ENCODE data around the gene CLPSL1. TPM values are rescaled to one million over a fixed set of nuclear protein-coding genes. Genes with fewer than 3 reads are reported as not detected.

CLPSL1 gene
- total RNA-seq, 4 donors from 2014 or later, result not detected

DNA sequence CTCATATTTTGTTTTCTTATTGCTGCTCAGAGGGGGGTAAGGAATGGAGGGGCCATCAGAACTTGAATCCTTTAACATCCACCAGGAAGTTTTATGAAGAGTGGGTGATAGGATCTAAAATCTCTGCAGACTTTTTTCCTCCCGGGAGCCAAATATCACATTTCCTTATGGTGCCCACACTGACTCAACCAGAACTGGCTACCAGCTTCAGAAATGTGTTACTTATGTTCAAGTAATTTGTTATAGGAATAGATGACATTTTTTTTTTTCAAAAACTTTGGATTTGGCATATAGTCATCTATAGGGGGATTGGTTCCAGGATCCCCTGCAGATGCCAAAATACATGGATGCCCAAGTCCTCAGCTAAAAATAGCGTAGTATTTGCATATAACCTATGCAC is 42.8 kb downstream of the CLPSL1 start:
- H3K36me3 ChIP-seq, result no peaks in the 10 kb centered on the region
- no peak for ATAC-seq
- peaks cover 12% of the 10 kb centered on the region for H3K27me3 ChIP-seq
- 83 to 89% methylated on average over 2 of the region's 2 CpGs for WGBS, 2 donors (ENCODE audit: low coverage in 1 of 2)
- no peaks in the 10 kb centered on the region for H3K9me3 ChIP-seq
- H3K4me1 ChIP-seq, result no peaks in the 10 kb centered on the region
- H3K4me3 ChIP-seq, result no peak overlapping the region
- no peak overlapping the region for H3K27ac ChIP-seq
- no peak for TF ChIP-seq EP300 (IDR thresholded peaks at IDR 0.05)
- TF ChIP-seq POLR2AphosphoS5 (IDR thresholded peaks at IDR 0.05), result no peak
- no peak for TF ChIP-seq POLR2A (IDR thresholded peaks at IDR 0.05)
- no peak for TF ChIP-seq CTCF (IDR thresholded peaks at IDR 0.05)

DNA sequence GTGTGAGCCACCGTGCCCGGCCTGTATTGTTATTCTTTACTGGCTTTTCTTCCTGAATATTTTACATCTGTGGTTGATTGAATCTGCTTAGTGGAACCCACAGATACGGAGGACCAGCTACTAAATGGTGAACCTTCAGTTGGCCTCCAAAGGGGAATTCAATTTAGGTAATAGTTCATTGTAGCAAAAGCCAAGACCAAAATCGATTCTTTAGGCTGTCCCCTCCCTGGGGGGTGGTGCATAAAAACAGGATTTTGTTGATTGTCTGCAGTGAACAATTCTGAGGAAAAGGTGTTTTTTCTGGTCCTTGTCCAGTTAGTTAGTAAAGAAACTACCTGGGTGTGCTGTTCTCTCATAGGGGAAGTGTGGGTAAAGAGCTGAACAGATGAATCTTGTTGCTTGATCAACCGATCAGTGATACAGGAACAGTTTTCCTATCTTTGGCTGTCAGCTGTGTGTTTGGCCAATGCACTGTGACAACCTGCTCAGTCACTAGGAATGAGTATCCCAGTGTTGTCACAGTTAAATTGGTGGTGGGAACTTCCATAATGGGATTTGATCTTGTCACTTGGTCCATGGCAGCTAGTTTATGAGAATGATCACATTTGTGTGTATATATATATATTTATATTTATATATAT is 43.9 kb downstream of the CLPSL1 start:
- no peaks in the 10 kb centered on the region for H3K4me1 ChIP-seq
- H3K9me3 ChIP-seq, result no peaks in the 10 kb centered on the region
- no peak overlapping the region for H3K27ac ChIP-seq
- H3K27me3 ChIP-seq, result peaks cover 12% of the 10 kb centered on the region
- no peak overlapping the region for H3K4me3 ChIP-seq
- ATAC-seq, result no peak
- H3K36me3 ChIP-seq, result no peaks in the 10 kb centered on the region
- 73 to 74% methylated on average over 4 to 5 of the region's 5 CpGs for WGBS, 2 donors (ENCODE audit: low coverage in 1 of 2)
- TF ChIP-seq CTCF (IDR thresholded peaks at IDR 0.05) (no peak), POLR2A (IDR thresholded peaks at IDR 0.05) (no peak), EP300 (IDR thresholded peaks at IDR 0.05) (no peak), POLR2AphosphoS5 (IDR thresholded peaks at IDR 0.05) (no peak)

DNA sequence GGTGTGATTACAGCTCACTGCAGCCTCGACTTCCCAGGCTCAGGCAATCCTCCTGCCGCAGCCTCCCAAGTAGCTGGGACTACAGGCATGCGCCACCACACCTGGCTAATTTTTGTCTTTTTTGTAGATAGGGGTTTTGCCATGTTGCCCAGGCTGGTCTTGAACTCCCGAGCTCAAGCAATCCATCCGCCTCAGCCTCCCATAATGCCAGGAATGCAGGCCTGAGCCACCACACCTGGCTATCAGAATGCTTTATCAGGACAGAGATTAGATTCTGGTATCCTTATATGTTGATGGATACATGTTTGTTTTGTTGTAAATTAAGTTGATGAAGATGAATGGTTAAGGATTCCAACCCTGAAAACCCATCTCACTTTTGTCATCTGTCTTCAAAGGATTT is 48.5 kb downstream of the CLPSL1 start:
- Histone ChIP-seq H3K27ac (no peak overlapping the region), H3K9me3 (no peaks in the 10 kb centered on the region), H3K36me3 (peaks cover 0 to 14% of the 10 kb centered on the region in 2 donors), H3K4me1 (no peaks in the 10 kb centered on the region), H3K4me3 (no peak overlapping the region), H3K27me3 (peaks cover 12% of the 10 kb centered on the region)
- no peak for ATAC-seq
- TF ChIP-seq POLR2A (IDR thresholded peaks at IDR 0.05) (no peak), CTCF (IDR thresholded peaks at IDR 0.05) (no peak), POLR2AphosphoS5 (IDR thresholded peaks at IDR 0.05) (no peak), EP300 (IDR thresholded peaks at IDR 0.05) (no peak)
- WGBS, 2 donors (ENCODE audit: low coverage in 1 of 2), result 80 to 96% methylated on average over 2 to 3 of the region's 5 CpGs

- Histone ChIP-seq H3K4me1 (peaks cover 0 to 7% (median 0%) of the 10 kb centered on the region in 3 donors), H3K4me3 (no peak overlapping the region), H3K36me3 (peaks cover 0 to 27% of the 10 kb centered on the region in 2 donors), H3K27me3 (peaks cover 1% of the 10 kb centered on the region), H3K27ac (no peak overlapping the region), H3K9me3 (no peaks in the 10 kb centered on the region)
- ATAC-seq, result no peak
- 89 to 98% methylated on average over 5 of the region's 5 CpGs for WGBS, 2 donors (ENCODE audit: low coverage in 1 of 2)
- TF ChIP-seq POLR2A (IDR thresholded peaks at IDR 0.05), result no peak
- no peak for TF ChIP-seq EP300 (IDR thresholded peaks at IDR 0.05)
- no peak for TF ChIP-seq CTCF (IDR thresholded peaks at IDR 0.05)
Observed at GRCh38 chr6:35831257-35832007, 50.6 kb downstream of the CLPSL1 start.

DNA sequence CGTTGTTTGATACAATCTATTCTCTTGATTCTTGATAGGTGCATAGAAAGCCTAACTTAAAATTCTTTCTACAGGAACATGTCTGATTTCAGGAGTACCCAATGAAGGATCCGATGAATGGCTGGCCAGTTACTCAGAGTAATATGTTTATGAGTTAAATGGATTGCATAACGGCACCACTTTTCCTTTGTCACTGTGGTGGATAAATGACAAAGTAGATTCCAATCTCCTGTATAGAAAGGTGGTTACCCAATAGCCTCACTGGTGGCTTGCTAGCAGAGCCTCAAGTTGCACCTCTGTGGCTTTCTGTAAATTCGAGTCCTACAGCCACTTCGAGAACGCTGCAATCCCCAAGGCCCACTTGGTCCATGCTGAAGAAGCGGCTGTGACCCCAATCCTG is 52.7 kb downstream of the CLPSL1 start:
- Histone ChIP-seq H3K27ac (no peak overlapping the region), H3K36me3 (peaks cover 0 to 44% of the 10 kb centered on the region in 2 donors), H3K4me1 (peaks cover 0 to 7% (median 0%) of the 10 kb centered on the region in 3 donors), H3K4me3 (no peak overlapping the region), H3K9me3 (no peaks in the 10 kb centered on the region), H3K27me3 (no peaks in the 10 kb centered on the region)
- ATAC-seq, result no peak
- TF ChIP-seq EP300 (IDR thresholded peaks at IDR 0.05) (no peak), POLR2AphosphoS5 (IDR thresholded peaks at IDR 0.05) (no peak), CTCF (IDR thresholded peaks at IDR 0.05) (no peak), POLR2A (IDR thresholded peaks at IDR 0.05) (no peak)
- WGBS, 2 donors (ENCODE audit: low coverage in 1 of 2), result 82 to 88% methylated on average over 6 to 7 of the region's 7 CpGs

Data from gastroesophageal sphincter (tissue), 4 donors.